SJSA1 (cell line): ENCODE results near the gene PLP1. TPM values are rescaled to one million over a fixed set of nuclear protein-coding genes. Genes with fewer than 3 reads are reported as not detected.
A peak's percentile ranks its signal among the peaks of the same experiment; 100 is the strongest.
"Not testable (repeated sequence)": the region's sequence is repeated elsewhere in the genome, so short reads cannot be mapped to it uniquely, and the experiment has no call there.

Source experiments
- DNase-seq, 2 experiments: peaks; one replicate each; pipeline ENCODE4 v3.0.0-alpha.2; 2015 to 2020; ENCODE audit warnings: low spot score in 2 of 2, low read depth in 1 of 2
- H3K27ac ChIP-seq: fragments of 250-450 bp; sonication (Bioruptor Pico); 2 replicates; pipeline ENCODE4 v1.5.1; 2020; ENCODE audit warnings: mild to moderate bottlenecking, moderate library complexity
- H3K27me3 ChIP-seq: fragments of 250-450 bp; sonication (Bioruptor Pico); replicated peaks from 2 replicates; pipeline ENCODE4 v1.5.1; 2020; ENCODE audit warnings: mild to moderate bottlenecking, moderate library complexity
- H3K36me3 ChIP-seq: fragments of 250-450 bp; sonication (Bioruptor Pico); 2 replicates; pipeline ENCODE4 v1.5.1; 2020; ENCODE audit warnings: mild to moderate bottlenecking
- H3K4me1 ChIP-seq: fragments of 250-450 bp; sonication (Bioruptor Pico); replicated peaks from 2 replicates; pipeline ENCODE4 v1.6.1; 2021; ENCODE audit warnings: mild to moderate bottlenecking
- H3K4me3 ChIP-seq: fragments of 250-450 bp; sonication (Bioruptor Pico); 2 replicates; pipeline ENCODE4 v1.5.1; 2020; ENCODE audit warnings: mild to moderate bottlenecking
- H3K9me3 ChIP-seq: fragments of 250-450 bp; sonication (Bioruptor Pico); replicated peaks from 2 replicates; pipeline ENCODE4 v1.5.1; 2020; ENCODE audit warnings: mild to moderate bottlenecking
- total RNA-seq: library from RNA; depleted of rRNA; stranded (reverse); fragments of >200 nt; shearing (Covaris generic); gene quantifications from 2 replicates; pipeline ENCODE4 v1.2.3, GENCODE V29; 2014

Gene PLP1
- total RNA-seq, 1 experiment from 2014 or later: not detected

GRCh38 chrX:103791826-103792485 lies 15.3 kb downstream of the PLP1 start:
- no peak overlapping the region for H3K27ac ChIP-seq
- H3K36me3 ChIP-seq: no peaks in the 10 kb centered on the region
- no peak overlapping the region for H3K4me3 ChIP-seq
- no peaks in the 10 kb centered on the region for H3K4me1 ChIP-seq
- DNase-seq: no peak
- no peaks in the 10 kb centered on the region for H3K9me3 ChIP-seq
- H3K27me3 ChIP-seq: no peaks in the 10 kb centered on the region

DNA sequence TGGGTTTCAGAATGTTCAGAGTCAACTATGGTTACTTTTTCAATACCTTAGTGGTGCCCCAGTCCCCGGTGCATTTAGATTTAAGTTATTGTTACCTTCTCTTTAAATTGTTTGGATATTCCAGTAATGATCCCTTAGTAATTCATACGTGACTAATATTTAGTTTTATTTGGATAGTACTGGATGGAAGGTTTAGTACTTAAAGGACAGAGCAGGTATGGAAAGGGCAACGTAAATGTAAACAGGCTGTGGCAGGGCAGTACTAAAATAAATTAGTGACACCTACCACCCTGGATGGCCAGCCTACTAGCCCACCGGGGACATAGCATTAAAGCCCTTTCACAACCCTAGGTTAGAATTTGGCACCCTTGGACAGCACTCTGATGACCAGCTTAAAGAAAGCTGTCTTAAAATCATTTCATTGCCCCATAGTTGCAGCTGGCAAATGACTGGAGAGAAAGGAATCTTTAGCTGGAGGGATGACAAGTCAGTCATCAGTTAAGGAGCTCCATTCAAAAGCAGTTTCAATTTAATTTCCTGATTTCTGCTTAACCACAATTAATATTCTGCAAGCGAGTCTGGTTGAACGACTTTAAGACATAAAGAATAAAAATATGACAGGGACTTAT lies 16.4 kb downstream of the PLP1 start:
- H3K27ac ChIP-seq: no peak overlapping the region
- H3K27me3 ChIP-seq: no peaks in the 10 kb centered on the region
- no peaks in the 10 kb centered on the region for H3K9me3 ChIP-seq
- no peaks in the 10 kb centered on the region for H3K4me1 ChIP-seq
- no peak overlapping the region for H3K4me3 ChIP-seq
- H3K36me3 ChIP-seq: no peaks in the 10 kb centered on the region
- no peak for DNase-seq

- no peak overlapping the region for H3K4me3 ChIP-seq
- DNase-seq: no peak
These were observed 16.9 kb downstream of the PLP1 start for GRCh38 chrX:103793545-103793940.

GRCh38 chrX:103794119-103794518 lies 17.5 kb downstream of the PLP1 start:
- Histone ChIP-seq H3K9me3 (no peaks in the 10 kb centered on the region), H3K27ac (no peak overlapping the region), H3K36me3 (no peaks in the 10 kb centered on the region), H3K4me3 (no peak overlapping the region), H3K27me3 (no peaks in the 10 kb centered on the region), H3K4me1 (no peaks in the 10 kb centered on the region)
- DNase-seq: no peak

More at GRCh38 chrX:103793545-103793940, 16.9 kb downstream of the PLP1 start:
- no peaks in the 10 kb centered on the region for H3K4me1 ChIP-seq
- no peaks in the 10 kb centered on the region for H3K36me3 ChIP-seq
- no peaks in the 10 kb centered on the region for H3K27me3 ChIP-seq
- H3K9me3 ChIP-seq: no peaks in the 10 kb centered on the region
- no peak overlapping the region for H3K27ac ChIP-seq

DNA sequence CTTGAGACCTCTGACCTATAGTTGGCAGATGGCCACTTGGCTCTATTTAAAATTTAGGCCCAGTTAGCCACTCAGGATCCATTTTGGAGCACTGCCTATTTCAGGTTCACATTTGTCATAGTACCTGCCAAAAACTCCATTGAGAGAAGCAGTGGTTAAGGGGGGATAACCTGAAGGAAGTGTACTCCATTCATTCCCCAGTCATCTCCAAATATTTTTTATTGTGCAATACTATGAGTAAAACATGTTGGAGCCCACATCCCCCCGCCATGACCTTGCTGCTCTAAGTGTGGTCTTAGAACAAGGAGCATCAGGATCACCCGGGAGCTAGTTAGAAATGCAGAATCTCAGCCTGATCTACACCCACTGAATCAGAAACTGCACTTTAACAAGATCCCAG lies 21.1 kb downstream of the PLP1 start:
- no peaks in the 10 kb centered on the region for H3K36me3 ChIP-seq
- no peaks in the 10 kb centered on the region for H3K9me3 ChIP-seq
- H3K4me3 ChIP-seq: no peak overlapping the region
- no peaks in the 10 kb centered on the region for H3K4me1 ChIP-seq
- no peaks in the 10 kb centered on the region for H3K27me3 ChIP-seq
- H3K27ac ChIP-seq: no peak overlapping the region
- DNase-seq: no peak

DNA sequence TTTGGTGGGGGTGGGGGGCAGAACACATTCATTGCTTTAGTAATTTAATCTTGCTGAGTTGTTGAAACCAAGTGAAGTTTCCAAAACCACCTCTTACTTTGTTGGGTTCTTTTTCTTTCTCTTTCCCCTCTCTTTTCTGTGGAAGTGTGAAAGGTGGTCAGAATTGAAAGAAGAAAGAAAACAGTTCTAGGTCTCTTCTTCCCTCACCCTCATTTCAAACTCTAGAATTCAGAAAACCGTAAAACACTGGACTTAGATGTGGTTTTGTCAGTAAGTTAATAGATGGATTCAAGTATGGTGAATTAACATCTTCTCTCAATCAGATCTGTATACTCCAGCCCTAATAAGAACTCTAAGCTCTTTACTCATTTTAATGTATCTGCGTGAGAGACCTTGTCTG lies 23.7 kb downstream of the PLP1 start:
- Histone ChIP-seq H3K4me1 (no peaks in the 10 kb centered on the region), H3K27ac (no peak overlapping the region), H3K9me3 (no peaks in the 10 kb centered on the region), H3K27me3 (no peaks in the 10 kb centered on the region), H3K36me3 (no peaks in the 10 kb centered on the region), H3K4me3 (no peak overlapping the region)
- no peak for DNase-seq

GRCh38 chrX:103805860-103806259 lies 29.2 kb downstream of the PLP1 start:
- no peak for DNase-seq

DNA sequence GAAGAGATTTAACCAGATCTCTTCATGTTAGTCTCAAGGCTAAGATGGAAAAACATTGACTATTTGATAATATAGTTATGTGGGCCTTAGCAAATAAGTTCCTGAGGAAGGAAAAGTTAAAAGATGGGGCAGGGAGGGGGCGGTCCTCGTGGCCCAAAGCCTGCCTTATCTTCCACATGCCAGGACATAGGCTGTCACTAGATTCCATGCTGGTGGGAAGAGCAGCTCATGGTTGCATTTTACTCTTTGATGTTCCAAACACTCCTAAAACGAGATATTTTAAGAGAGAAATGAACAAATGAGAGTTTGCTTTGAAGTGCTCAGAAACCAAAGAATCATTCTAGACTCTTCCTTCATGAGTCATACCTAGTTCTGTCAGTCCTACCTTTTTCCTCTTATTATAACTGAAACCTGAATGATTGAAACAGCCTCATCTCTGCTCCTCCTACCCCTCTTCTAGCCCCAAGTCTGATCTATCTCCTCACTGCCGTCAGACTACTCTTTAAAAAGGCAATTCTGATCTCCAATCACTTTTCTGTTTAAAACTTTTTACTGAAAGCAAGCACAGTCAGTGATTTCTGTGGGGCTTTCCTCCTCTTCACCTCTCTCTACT lies 30.3 kb downstream of the PLP1 start:
- no peak overlapping the region for H3K4me3 ChIP-seq
- no peaks in the 10 kb centered on the region for H3K36me3 ChIP-seq
- H3K27me3 ChIP-seq: no peaks in the 10 kb centered on the region
- DNase-seq: no peak
- H3K9me3 ChIP-seq: no peaks in the 10 kb centered on the region
- H3K27ac ChIP-seq: no peak overlapping the region
- H3K4me1 ChIP-seq: no peaks in the 10 kb centered on the region

More at GRCh38 chrX:103805860-103806259, 29.2 kb downstream of the PLP1 start:
- Histone ChIP-seq H3K4me1 (no peaks in the 10 kb centered on the region), H3K27ac (no peak overlapping the region), H3K36me3 (no peaks in the 10 kb centered on the region), H3K27me3 (no peaks in the 10 kb centered on the region), H3K4me3 (no peak overlapping the region), H3K9me3 (no peaks in the 10 kb centered on the region)

- no peaks in the 10 kb centered on the region for H3K27me3 ChIP-seq
- DNase-seq: no peak
- H3K27ac ChIP-seq: no peak overlapping the region
- H3K36me3 ChIP-seq: no peaks in the 10 kb centered on the region
- H3K4me3 ChIP-seq: no peak overlapping the region
- no peaks in the 10 kb centered on the region for H3K4me1 ChIP-seq
- no peaks in the 10 kb centered on the region for H3K9me3 ChIP-seq
These were observed 35.2 kb downstream of the PLP1 start for GRCh38 chrX:103811858-103812257.

- not testable (repeated sequence) for H3K36me3 ChIP-seq, H3K9me3 ChIP-seq, DNase-seq, H3K27me3 ChIP-seq, H3K4me3 ChIP-seq, H3K27ac ChIP-seq, H3K4me1 ChIP-seq
These were observed 40.5 kb downstream of the PLP1 start for GRCh38 chrX:103817101-103817500.

GRCh38 chrX:103817502-103817901 lies 40.9 kb downstream of the PLP1 start:
- Histone ChIP-seq H3K4me1 (no peaks in the 10 kb centered on the region), H3K9me3 (no peaks in the 10 kb centered on the region), H3K27me3 (no peaks in the 10 kb centered on the region), H3K4me3 (no peak overlapping the region), H3K36me3 (no peaks in the 10 kb centered on the region), H3K27ac (no peak overlapping the region)
- peak in 1 of 2 experiments; percentile 6 for DNase-seq

GRCh38 chrX:103818842-103819619 lies 42.4 kb downstream of the PLP1 start:
- no peaks in the 10 kb centered on the region for H3K36me3 ChIP-seq
- H3K27ac ChIP-seq: no peak overlapping the region
- H3K4me1 ChIP-seq: no peaks in the 10 kb centered on the region
- DNase-seq: no peak
- H3K27me3 ChIP-seq: no peaks in the 10 kb centered on the region
- no peak overlapping the region for H3K4me3 ChIP-seq
- H3K9me3 ChIP-seq: no peaks in the 10 kb centered on the region

DNA sequence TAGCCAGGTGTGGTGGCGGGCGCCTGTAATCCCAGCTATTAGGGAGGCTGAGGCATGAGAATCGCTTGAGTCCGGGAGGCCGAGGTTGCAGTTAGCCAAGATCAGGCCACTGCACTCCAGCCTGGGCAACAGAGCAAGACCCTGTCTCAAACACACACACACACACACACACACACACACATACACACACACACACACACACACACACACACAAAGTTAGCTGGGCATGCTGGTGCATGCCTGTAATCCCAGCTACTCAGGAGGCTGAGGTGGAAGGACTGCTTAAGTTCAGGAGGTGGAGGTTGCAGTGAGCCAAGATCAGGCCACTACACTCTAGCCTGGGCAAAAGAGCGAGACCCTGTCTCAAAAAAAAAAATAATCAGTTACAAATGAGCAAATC lies 44.2 kb downstream of the PLP1 start:
- H3K36me3 ChIP-seq, H3K27me3 ChIP-seq, DNase-seq, H3K4me1 ChIP-seq, H3K27ac ChIP-seq, H3K9me3 ChIP-seq, H3K4me3 ChIP-seq: not testable (repeated sequence)

DNA sequence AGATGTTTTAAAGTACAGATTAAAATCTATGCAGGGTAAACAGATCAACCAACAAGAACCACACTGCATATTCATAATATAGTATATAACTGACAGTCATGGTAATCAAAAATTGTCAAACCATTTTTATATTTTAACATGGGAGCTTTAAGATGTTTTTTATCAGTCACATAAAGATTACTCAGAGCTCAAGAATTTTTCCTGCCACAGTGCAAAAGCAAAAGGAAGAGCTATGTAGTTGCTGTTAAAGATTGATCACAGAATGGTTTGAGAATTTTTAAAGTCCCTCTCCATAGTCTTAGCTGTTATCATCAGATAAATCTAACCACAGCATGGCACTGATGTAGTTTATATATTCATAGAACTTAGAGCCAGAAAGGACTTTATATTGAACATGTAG lies 47.0 kb downstream of the PLP1 start:
- Histone ChIP-seq H3K4me1 (no peaks in the 10 kb centered on the region), H3K27me3 (no peaks in the 10 kb centered on the region), H3K9me3 (no peaks in the 10 kb centered on the region), H3K36me3 (no peaks in the 10 kb centered on the region), H3K27ac (no peak overlapping the region), H3K4me3 (no peak overlapping the region)
- DNase-seq: no peak
